H9 (cell line): Measurements from ENCODE around the gene SEC14L5. TPM values are rescaled to one million over a fixed set of nuclear protein-coding genes. Genes with fewer than 3 reads are reported as not detected.

Experiments
- DNase-seq: peaks from one replicate; pipeline ENCODE4 v3.0.0-alpha.2; 2017
- H2AFZ ChIP-seq: one replicate; pipeline ENCODE4 v1.6.1; 2013; ENCODE audit warnings: mild to moderate bottlenecking, low read length, control low read depth, moderate library complexity
- H2AK5ac ChIP-seq: 2 replicates; pipeline ENCODE4 v1.6.1; 2013; ENCODE audit warnings: low read length, control low read depth, mixed read lengths; ENCODE audit not compliant: insufficient read length
- H2BK120ac ChIP-seq: one replicate; pipeline ENCODE4 v1.6.1; 2013; ENCODE audit warnings: low read depth, mild to moderate bottlenecking, low read length, control low read depth, inconsistent platforms; ENCODE audit not compliant: poor library complexity, severe bottlenecking
- H2BK12ac ChIP-seq: 2 replicates; pipeline ENCODE4 v1.6.1; 2013; ENCODE audit warnings: low read length, control low read depth, mixed read lengths, low read depth; ENCODE audit not compliant: insufficient read length
- H2BK15ac ChIP-seq: 2 replicates; pipeline ENCODE4 v1.6.1; 2013; ENCODE audit warnings: low read depth, low read length, control low read depth
- H2BK20ac ChIP-seq: one replicate; pipeline ENCODE4 v1.6.1; 2013; ENCODE audit warnings: low read depth, mild to moderate bottlenecking, low read length, control low read depth, inconsistent platforms; ENCODE audit not compliant: poor library complexity, severe bottlenecking
- H2BK5ac ChIP-seq: 2 replicates; pipeline ENCODE4 v1.6.1; 2013; ENCODE audit warnings: low read length, control low read depth, mixed read lengths; ENCODE audit not compliant: insufficient read length
- H3K14ac ChIP-seq: 2 replicates; pipeline ENCODE4 v1.6.1; 2013; ENCODE audit warnings: low read length, control low read depth; ENCODE audit not compliant: insufficient read depth
- H3K18ac ChIP-seq: 2 replicates; pipeline ENCODE4 v1.6.1; 2013; ENCODE audit warnings: low read depth, mild to moderate bottlenecking, mixed read lengths, low read length, control low read depth; ENCODE audit not compliant: insufficient read length
- H3K23ac ChIP-seq: 2 replicates; pipeline ENCODE4 v1.6.1; 2013; ENCODE audit warnings: low read length, control low read depth, mixed read lengths, low read depth; ENCODE audit not compliant: insufficient read length
- H3K23me2 ChIP-seq: 2 replicates; pipeline ENCODE4 v1.6.1; 2013; ENCODE audit warnings: low read depth, mild to moderate bottlenecking, mixed read lengths, low read length, control low read depth; ENCODE audit not compliant: insufficient read length, poor library complexity, severe bottlenecking
- H3K27ac ChIP-seq: 2 replicates; pipeline ENCODE4 v1.5.1; 2013; ENCODE audit warnings: low read length, control low read depth, mixed read lengths, low read depth; ENCODE audit not compliant: insufficient read length
- H3K27me3 ChIP-seq: 2 replicates; pipeline ENCODE4 v1.6.1; 2013; ENCODE audit warnings: low read length, control low read depth, inconsistent platforms; ENCODE audit not compliant: insufficient read depth
- H3K4ac ChIP-seq: 2 replicates; pipeline ENCODE4 v1.6.1; 2013; ENCODE audit warnings: low read depth, mild to moderate bottlenecking, control low read depth, inconsistent platforms, low read length, moderate library complexity
- H3K4me1 ChIP-seq: 2 replicates; pipeline ENCODE4 v1.6.1; 2013; ENCODE audit warnings: low read length, control low read depth, inconsistent platforms; ENCODE audit not compliant: insufficient read depth
- H3K4me2 ChIP-seq: 2 replicates; pipeline ENCODE4 v1.6.1; 2013; ENCODE audit warnings: low read length, control low read depth, mixed read lengths; ENCODE audit not compliant: insufficient read length, insufficient read depth
- H3K56ac ChIP-seq: 2 replicates; pipeline ENCODE4 v1.6.1; 2013; ENCODE audit warnings: low read depth, mild to moderate bottlenecking, mixed read lengths, low read length, control low read depth; ENCODE audit not compliant: insufficient read length
- H3K79me1 ChIP-seq: 2 replicates; pipeline ENCODE4 v1.6.1; 2013; ENCODE audit warnings: low read depth, mild to moderate bottlenecking, moderate library complexity, low read length, control low read depth, inconsistent platforms; ENCODE audit not compliant: insufficient read depth, poor library complexity, severe bottlenecking
- H3K79me2 ChIP-seq: 2 replicates; pipeline ENCODE4 v1.6.1; 2013; ENCODE audit warnings: low read length, control low read depth, inconsistent platforms; ENCODE audit not compliant: insufficient read depth
- H3K9ac ChIP-seq: 2 replicates; pipeline ENCODE4 v1.6.1; 2013; ENCODE audit warnings: low read length, control low read depth, mixed read lengths; ENCODE audit not compliant: insufficient read length; ENCODE audit errors: extremely low read depth
- H3K9me3 ChIP-seq: one replicate; pipeline ENCODE4 v1.6.1; 2013; ENCODE audit warnings: low read depth, low read length, inconsistent platforms; ENCODE audit not compliant: control insufficient read depth
- H3T11ph ChIP-seq: one replicate; pipeline ENCODE4 v1.6.1; 2013; ENCODE audit warnings: mild to moderate bottlenecking, low read length, control low read depth, inconsistent platforms
- H4K20me1 ChIP-seq: one replicate; pipeline ENCODE4 v1.6.1; 2013; ENCODE audit not compliant: control insufficient read depth, insufficient read length, insufficient read depth
- H4K5ac ChIP-seq: 2 replicates; pipeline ENCODE4 v1.6.1; 2013; ENCODE audit warnings: low read depth, mild to moderate bottlenecking, mixed read lengths, low read length, control low read depth; ENCODE audit not compliant: insufficient read length
- H4K8ac ChIP-seq: replicated peaks from 2 replicates; pipeline ENCODE4 v1.6.1; 2013; ENCODE audit warnings: low read length, control low read depth, mixed read lengths, low read depth; ENCODE audit not compliant: insufficient read length
- H4K91ac ChIP-seq: 2 replicates; pipeline ENCODE4 v1.6.1; 2013; ENCODE audit warnings: low read depth, mild to moderate bottlenecking, moderate library complexity, mixed read lengths, low read length, control low read depth; ENCODE audit not compliant: insufficient read length
- H3K27ac Mint-ChIP-seq, 3 experiments: 2 replicates in 2 of 3; 3 replicates in 1 of 3; pipeline ENCODE4 v1.8.0; 2020 to 2021; ENCODE audit warnings: mixed read lengths in 3 of 3, mild to moderate bottlenecking in 1 of 3, moderate library complexity in 1 of 3
- H3K27me3 Mint-ChIP-seq: 2 replicates; pipeline ENCODE4 v1.8.0; 2021; ENCODE audit warnings: low read depth, mild to moderate bottlenecking, moderate library complexity, mixed read lengths
- H3K36me3 Mint-ChIP-seq, 3 experiments: 2 replicates in 2 of 3; 3 replicates in 1 of 3; pipeline ENCODE4 v1.8.0; 2020 to 2021; ENCODE audit warnings: low read depth in 3 of 3, mixed read lengths in 3 of 3; ENCODE audit not compliant: insufficient read depth in 1 of 3
- H3K4me1 Mint-ChIP-seq, 2 experiments: 2 replicates each; pipeline ENCODE4 v1.8.0; 2020; ENCODE audit warnings: mixed read lengths in 2 of 2
- H3K4me3 Mint-ChIP-seq, 2 experiments: 2 replicates in 1 of 2; 3 replicates in 1 of 2; pipeline ENCODE4 v1.8.0; 2020 to 2021; ENCODE audit warnings: mild to moderate bottlenecking in 2 of 2, mixed read lengths in 2 of 2, moderate library complexity in 1 of 2
- H3K9me3 Mint-ChIP-seq, 2 experiments: 2 replicates in 1 of 2; 3 replicates in 1 of 2; pipeline ENCODE4 v1.8.0; 2020; ENCODE audit warnings: mild to moderate bottlenecking in 2 of 2, mixed read lengths in 2 of 2, moderate library complexity in 1 of 2
- CTCF ChIP-seq: fragments of 200-600 bp; sonication (generic); conservative IDR thresholded peaks from 3 replicates; pipeline ENCODE4 v1.8.0; 2021; ENCODE audit warnings: antibody characterized with exemption, mild to moderate bottlenecking
- WGBS: extraction: QIAGEN DNeasy Blood & Tissue Kit; methylation state at CpG from one replicate; pipeline ENCODE4 v1.1.7; 2013; ENCODE audit warnings: missing lambda C conversion rate, low lambda C conversion rate, mixed read lengths; ENCODE audit not compliant: insufficient read length; ENCODE audit errors: extremely low coverage; 5-methylcytosine and 5-hydroxymethylcytosine counted together
- total RNA-seq: library from RNA; stranded (reverse); gene quantifications from 2 replicates; pipeline ENCODE4 v1.2.1, GENCODE V29; 2021

The SEC14L5 gene
- total RNA-seq, 1 experiment from 2014 or later = 4.1 TPM

GRCh38 chr16:5001571-5001970 is 43.4 kb downstream of the SEC14L5 start:
- no peak overlapping the region for H4K8ac ChIP-seq
- H3K27me3 Mint-ChIP-seq = peaks cover 3% of the 10 kb centered on the region; the same call in 1 of the 2 replicates
- H3K4me1 ChIP-seq = no peaks in the 10 kb centered on the region
- no peak overlapping the region for H4K91ac ChIP-seq
- no peak overlapping the region for H2BK20ac ChIP-seq
- no peak for TF ChIP-seq CTCF
- H3K79me2 ChIP-seq = no peaks in the 10 kb centered on the region
- no peaks in the 10 kb centered on the region for H3K79me1 ChIP-seq
- H3K36me3 Mint-ChIP-seq = no peaks in the 10 kb centered on the region
- no peak overlapping the region for H3K27ac Mint-ChIP-seq
- H3K14ac ChIP-seq = no peak overlapping the region
- no peak overlapping the region for H3K56ac ChIP-seq
- no peak overlapping the region for H2BK5ac ChIP-seq
- no peak overlapping the region for H3K4me3 Mint-ChIP-seq
- H3K4me2 ChIP-seq = no peak overlapping the region
- H3K4ac ChIP-seq = no peak overlapping the region
- no peak overlapping the region for H2BK15ac ChIP-seq
- H3K18ac ChIP-seq = no peak overlapping the region
- H4K20me1 ChIP-seq = no peaks in the 10 kb centered on the region
- no peaks in the 10 kb centered on the region for H3K23me2 ChIP-seq
- H2BK120ac ChIP-seq = no peak overlapping the region
- no peaks in the 10 kb centered on the region for H3K27me3 ChIP-seq
- H4K5ac ChIP-seq = no peak overlapping the region
- no peak overlapping the region for H2AFZ ChIP-seq
- no peaks in the 10 kb centered on the region for H3K4me1 Mint-ChIP-seq
- WGBS = no CpG with 5 or more reads among the region's 7 CpGs
- no peak overlapping the region for H2BK12ac ChIP-seq
- DNase-seq = no peak
- H3K9me3 Mint-ChIP-seq = no peaks in the 10 kb centered on the region
- no peak overlapping the region for H3K27ac ChIP-seq
- no peak overlapping the region for H3T11ph ChIP-seq
- H3K23ac ChIP-seq = no peak overlapping the region
- H3K9ac ChIP-seq = no peak overlapping the region
- H2AK5ac ChIP-seq = no peak overlapping the region
- no peaks in the 10 kb centered on the region for H3K9me3 ChIP-seq
